Measurements from ENCODE around the gene SEC14L5. TPM values are rescaled to one million over a fixed set of nuclear protein-coding genes. Genes with fewer than 3 reads are reported as not detected.

The SEC14L5 gene
- polyA plus RNA-seq, 4 donors = 0.16 to 0.35 (median 0.27) TPM; not detected in 1

Other genes with a start within 250 kb of the SEC14L5 start
- 10 to 100 TPM; 11.6 to 16.9 (median 13.8) TPM for gene ANKS3, start 224.1 kb upstream of the SEC14L5 start, polyA plus RNA-seq
- under 1 TPM in 2 of 4 donors, not detected in 2; 0.67 to 0.84 TPM for gene DNAAF8, start 223.8 kb upstream of the SEC14L5 start, polyA plus RNA-seq
- gene ZNF500, start 191.2 kb upstream of the SEC14L5 start, polyA plus RNA-seq = 10 to 100 TPM in 2 of 4 donors, 1 to 10 TPM in 2; 2.0 to 11.1 (median 6.6) TPM
- gene SEPTIN12, start 170.0 kb upstream of the SEC14L5 start, polyA plus RNA-seq = under 1 TPM in 1 of 4 donors, not detected in 3; 0.06 TPM
- 1,000 to 10,000 TPM in 1 of 4 donors, 100 to 1,000 TPM in 3; 134 to 1,710 (median 721) TPM for gene SMIM22, start 163.0 kb upstream of the SEC14L5 start, polyA plus RNA-seq
- gene ROGDI, start 155.7 kb upstream of the SEC14L5 start, polyA plus RNA-seq = 10 to 100 TPM; 24.8 to 84.1 (median 29.8) TPM
- 100 to 1,000 TPM in 1 of 4 donors, 10 to 100 TPM in 3; 43.0 to 102 (median 63.5) TPM for gene GLYR1, start 111.0 kb upstream of the SEC14L5 start, polyA plus RNA-seq
- gene UBN1, start 110.8 kb upstream of the SEC14L5 start, polyA plus RNA-seq = 10 to 100 TPM; 12.3 to 39.8 (median 16.8) TPM
- 10 to 100 TPM; 11.1 to 37.1 (median 14.9) TPM for gene PPL, start 21.2 kb upstream of the SEC14L5 start, polyA plus RNA-seq
- 10 to 100 TPM; 13.2 to 26.8 (median 21.5) TPM for gene NAGPA, start 75.6 kb downstream of the SEC14L5 start, polyA plus RNA-seq
- gene C16orf89, start 107.6 kb downstream of the SEC14L5 start, polyA plus RNA-seq = 1 to 10 TPM in 3 of 4 donors, not detected in 1; 1.1 to 2.8 (median 2.5) TPM
- gene ALG1, start 113.5 kb downstream of the SEC14L5 start, polyA plus RNA-seq = 10 to 100 TPM in 2 of 4 donors, 1 to 10 TPM in 2; 4.6 to 35.4 (median 19.3) TPM
- 1 to 10 TPM; 4.5 to 9.7 (median 6.4) TPM for gene EEF2KMT, start 139.5 kb downstream of the SEC14L5 start, polyA plus RNA-seq